Vagina (tissue), 2 donors: ENCODE measurements around the gene ACAD10.

Experiments
- CTCF ChIP-seq, 3 experiments: fragments of 450-650 bp in 2 of 3; fragments of 200-600 bp in 1 of 3; sonication (generic) in 1 of 3; IDR thresholded peaks; one replicate each; pipeline ENCODE4 v1.5.1; 2017 to 2019; ENCODE audit warnings: antibody characterized with exemption in 3 of 3, mild to moderate bottlenecking in 2 of 3, moderate library complexity in 2 of 3
- POLR2A ChIP-seq, 2 donors: fragments of 450-650 bp; IDR thresholded peaks; one replicate each; pipeline ENCODE4 v1.6.1; 2017; ENCODE audit warnings: antibody characterized with exemption in 2 of 2, mild to moderate bottlenecking in 2 of 2, moderate library complexity in 2 of 2
- POLR2AphosphoS5 ChIP-seq, 2 donors: sonication (generic); formaldehyde crosslinking; IDR thresholded peaks; one replicate each; pipeline ENCODE4 v1.9.0; 2017; ENCODE audit warnings: antibody characterized with exemption in 2 of 2, mild to moderate bottlenecking in 2 of 2, low read depth in 1 of 2; ENCODE audit not compliant: insufficient read depth in 1 of 2

- no peak for TF ChIP-seq CTCF (IDR thresholded peaks at IDR 0.05)
- TF ChIP-seq POLR2A (IDR thresholded peaks at IDR 0.05) = no peak
- TF ChIP-seq POLR2AphosphoS5 (IDR thresholded peaks at IDR 0.05; ENCODE audit: insufficient read depth in 1 of 2, low read depth in 1 of 2) = no peak
Observed at GRCh38 chr12:111799758-111800157, 113.9 kb downstream of the ACAD10 start.
